Endometrial microvascular endothelial cells (primary cell): ENCODE measurements around the gene KDM4B. TPM values are rescaled to one million over a fixed set of nuclear protein-coding genes. Genes with fewer than 3 reads are reported as not detected.

Experiments used
- in situ Hi-C: cut with HindIII; loops from 2 replicates; pipeline ENCODE4 v1.10.0; 2017; ENCODE audit warnings: low sequenced_read_pairs, low pct_unique_long_range_greater_than_20kb; ENCODE audit errors: inconsistent ontology term
- total RNA-seq: library from RNA; depleted of rRNA; stranded (reverse); fragments of >200 nt; gene quantifications from one replicate; pipeline ENCODE4 v1.2.3, GENCODE V29; 2015; ENCODE audit errors: inconsistent ontology term

Gene KDM4B
- total RNA-seq, 1 donor from 2014 or later, result 12.5 TPM

DNA sequence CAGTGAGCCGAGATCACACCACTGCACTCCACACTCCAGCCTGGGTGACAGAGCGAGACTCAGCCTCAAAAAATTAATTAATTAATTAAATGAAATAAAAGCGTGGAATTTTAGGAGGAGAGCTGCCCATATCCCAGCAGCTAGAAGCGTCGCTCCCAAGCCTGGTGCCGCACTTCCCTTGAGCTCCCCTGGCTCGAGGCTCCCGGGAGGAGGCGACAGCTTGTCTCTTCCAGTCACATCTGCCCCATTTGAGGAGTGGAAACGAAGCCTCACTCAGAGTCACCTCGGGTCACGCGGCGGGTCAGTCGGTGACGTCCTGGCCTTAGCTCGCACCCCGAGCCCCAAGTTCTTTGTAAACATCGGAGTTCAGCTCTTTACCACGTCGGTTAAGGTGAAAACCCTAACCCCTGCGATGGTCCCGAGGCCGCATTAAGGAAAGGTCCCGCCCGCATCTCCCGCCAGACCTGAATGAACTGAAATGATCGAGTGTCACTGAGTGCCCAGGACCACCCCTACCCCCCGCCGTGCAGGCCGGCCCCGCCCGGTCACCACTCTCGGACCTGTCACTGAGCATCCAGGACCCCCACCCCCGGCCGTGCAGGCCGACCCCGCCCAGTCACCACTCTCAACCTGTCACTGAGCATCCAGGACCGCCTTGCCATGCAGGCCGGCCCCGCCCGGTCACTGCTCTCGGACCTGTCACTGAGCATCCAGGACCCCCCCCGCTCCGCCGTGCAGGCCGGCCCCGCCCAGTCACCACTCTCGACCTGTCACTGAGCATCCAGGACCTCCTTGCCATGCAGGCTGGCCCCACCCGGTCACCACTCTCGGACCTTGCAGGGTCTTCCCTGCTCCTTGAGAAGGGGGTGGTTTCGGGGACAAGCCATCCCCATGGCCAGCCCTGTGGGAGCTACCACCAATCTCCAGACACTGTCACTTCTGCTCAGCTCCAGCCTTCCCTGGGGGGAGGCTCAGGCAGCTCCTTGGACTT, 176.9 kb downstream of the KDM4B start:
- in situ Hi-C loops, result no loop called here

DNA sequence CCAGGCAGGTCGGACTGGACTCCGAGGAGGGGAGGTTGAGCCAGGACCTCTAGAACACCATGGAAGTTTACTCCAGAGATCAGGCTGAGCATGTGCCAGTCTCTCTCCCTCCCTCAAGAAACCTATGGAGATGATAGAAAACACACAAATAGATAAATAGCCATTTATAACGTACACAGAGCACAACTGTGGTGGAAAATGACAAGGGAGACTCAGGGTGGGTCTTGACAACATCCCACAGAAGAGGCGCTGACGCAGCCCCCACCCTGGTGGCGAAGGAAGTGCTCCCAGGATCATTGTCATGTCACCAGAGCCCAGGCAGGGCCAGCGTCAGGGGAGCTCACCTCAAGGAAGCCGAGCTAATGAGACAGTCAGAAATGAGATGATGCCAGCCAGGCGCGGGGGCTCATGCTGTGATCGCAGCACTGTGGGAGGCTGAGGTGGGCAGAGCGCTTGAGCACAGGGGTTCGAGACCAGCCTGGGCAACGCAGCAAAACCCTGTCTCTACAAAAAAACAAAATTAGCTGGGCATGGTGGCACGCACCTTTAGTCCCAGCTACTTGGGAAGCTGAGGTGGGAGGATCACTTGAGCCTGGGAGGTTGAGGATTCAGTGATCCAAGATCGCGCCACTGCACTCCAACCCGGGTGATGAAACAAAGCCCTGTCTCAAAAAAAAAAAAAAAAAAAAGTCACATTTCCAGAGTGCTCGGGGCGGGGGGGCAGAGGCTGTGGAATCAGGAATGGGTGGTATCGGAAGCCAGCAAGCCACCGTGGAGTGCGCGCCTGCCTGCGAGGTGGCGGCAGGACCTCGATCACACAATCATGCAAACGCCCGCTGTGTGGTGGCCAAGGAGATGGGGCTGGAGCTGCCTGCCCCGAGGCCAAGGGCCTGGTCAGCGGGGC, 178.4 kb downstream of the KDM4B start:
- in situ Hi-C loops, result no loop called here

- in situ Hi-C loops, result no loop called here
These were observed 179.3 kb downstream of the KDM4B start for GRCh38 chr19:5147978-5148793.

GRCh38 chr19:5148794-5149190, 179.9 kb downstream of the KDM4B start:
- in situ Hi-C loops, result no loop called here

- in situ Hi-C loops, result no loop called here
These were observed 180.6 kb downstream of the KDM4B start for GRCh38 chr19:5149508-5149907.

GRCh38 chr19:5149932-5150901, 181.3 kb downstream of the KDM4B start:
- in situ Hi-C loops, result no loop called here

- in situ Hi-C loops, result no loop called here
These were observed 182.2 kb downstream of the KDM4B start for GRCh38 chr19:5150902-5151741.

DNA sequence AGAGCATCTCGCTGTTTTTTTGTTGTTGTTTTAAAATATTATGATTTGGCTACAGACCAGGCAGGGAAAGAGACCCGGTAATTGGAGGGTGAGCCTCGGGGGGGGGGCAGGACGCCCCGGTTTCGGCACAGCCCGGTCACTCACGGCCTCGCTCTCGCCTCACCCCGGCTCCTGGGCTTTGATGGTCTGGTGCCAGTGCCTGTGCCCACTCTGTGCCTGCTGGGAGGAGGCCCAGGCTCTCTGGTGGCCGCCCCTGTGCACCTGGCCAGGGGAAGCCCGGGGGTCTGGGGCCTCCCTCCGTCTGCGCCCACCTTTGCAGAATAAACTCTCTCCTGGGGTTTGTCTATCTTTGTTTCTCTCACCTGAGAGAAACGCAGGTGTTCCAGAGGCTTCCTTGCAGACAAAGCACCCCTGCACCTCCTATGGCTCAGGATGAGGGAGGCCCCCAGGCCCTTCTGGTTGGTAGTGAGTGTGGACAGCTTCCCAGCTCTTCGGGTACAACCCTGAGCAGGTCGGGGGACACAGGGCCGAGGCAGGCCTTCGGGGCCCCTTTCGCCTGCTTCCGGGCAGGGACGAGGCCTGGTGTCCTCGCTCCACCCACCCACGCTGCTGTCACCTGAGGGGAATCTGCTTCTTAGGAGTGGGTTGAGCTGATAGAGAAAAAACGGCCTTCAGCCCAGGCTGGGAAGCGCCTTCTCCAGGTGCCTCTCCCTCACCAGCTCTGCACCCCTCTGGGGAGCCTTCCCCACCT, 183.3 kb downstream of the KDM4B start:
- in situ Hi-C loops, result no loop called here

DNA sequence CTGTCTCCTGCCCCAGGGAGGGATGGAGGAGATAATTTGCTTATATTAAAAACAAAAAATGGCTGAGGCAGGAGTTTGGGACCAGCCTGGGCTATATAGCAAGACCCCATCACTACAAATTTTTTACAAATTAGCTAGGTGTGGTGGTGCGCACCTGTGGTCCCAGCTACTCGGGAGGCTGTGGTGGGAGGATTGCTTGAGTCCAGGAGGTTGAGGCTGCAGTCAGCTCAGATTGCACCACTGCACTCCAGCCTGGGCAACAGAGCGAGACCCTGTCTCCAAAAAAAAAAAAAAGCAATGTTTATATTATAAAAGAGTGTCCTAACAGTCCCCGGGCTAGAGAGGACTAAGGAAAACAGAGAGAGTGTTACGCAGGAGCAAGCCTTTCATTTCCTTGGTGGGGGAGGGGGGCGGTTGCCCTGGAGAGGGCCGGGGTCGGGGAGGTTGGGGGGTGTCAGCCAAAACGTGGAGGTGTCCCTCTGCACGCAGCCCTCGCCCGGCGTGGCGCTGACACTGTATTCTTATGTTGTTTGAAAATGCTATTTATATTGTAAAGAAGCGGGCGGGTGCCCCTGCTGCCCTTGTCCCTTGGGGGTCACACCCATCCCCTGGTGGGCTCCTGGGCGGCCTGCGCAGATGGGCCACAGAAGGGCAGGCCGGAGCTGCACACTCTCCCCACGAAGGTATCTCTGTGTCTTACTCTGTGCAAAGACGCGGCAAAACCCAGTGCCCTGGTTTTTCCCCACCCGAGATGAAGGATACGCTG, 184.0 kb downstream of the KDM4B start:
- in situ Hi-C loops, result no loop called here

- in situ Hi-C loops, result no loop called here
These were observed 184.8 kb downstream of the KDM4B start for GRCh38 chr19:5153601-5154128.

DNA sequence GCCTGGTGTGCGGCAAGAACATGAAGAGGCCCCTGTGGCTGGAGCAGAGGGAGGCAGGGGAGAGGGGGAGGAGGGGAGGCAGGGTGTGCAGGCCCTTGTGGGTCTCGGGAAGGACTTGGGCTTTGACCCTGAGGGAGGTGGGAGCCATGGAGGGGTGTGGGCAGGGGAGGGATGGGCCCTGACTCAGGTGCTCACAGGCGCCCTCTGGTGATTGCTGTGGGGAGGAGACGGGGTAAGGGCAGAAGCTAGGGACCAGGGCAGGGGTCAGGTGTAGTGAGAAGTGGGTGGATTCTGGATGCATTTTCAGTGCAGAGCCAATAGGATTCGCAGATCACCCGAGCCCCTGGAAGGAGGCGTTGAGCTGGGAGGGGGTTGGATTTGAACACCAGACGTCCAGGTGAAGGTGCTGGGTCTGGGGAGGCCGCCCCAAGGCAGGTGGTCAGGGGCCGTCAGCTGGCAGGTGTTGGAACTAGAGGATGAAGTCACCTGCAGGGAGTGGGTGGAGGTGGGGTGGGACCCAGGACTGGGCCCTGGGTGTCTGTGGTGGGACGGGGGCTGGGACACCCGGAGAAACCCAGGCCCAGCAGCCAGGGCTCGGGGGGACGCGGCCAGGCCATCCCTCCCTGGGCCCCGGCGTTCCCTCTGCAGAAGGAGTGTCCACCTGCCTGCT, 185.4 kb downstream of the KDM4B start:
- in situ Hi-C loops, result no loop called here

DNA sequence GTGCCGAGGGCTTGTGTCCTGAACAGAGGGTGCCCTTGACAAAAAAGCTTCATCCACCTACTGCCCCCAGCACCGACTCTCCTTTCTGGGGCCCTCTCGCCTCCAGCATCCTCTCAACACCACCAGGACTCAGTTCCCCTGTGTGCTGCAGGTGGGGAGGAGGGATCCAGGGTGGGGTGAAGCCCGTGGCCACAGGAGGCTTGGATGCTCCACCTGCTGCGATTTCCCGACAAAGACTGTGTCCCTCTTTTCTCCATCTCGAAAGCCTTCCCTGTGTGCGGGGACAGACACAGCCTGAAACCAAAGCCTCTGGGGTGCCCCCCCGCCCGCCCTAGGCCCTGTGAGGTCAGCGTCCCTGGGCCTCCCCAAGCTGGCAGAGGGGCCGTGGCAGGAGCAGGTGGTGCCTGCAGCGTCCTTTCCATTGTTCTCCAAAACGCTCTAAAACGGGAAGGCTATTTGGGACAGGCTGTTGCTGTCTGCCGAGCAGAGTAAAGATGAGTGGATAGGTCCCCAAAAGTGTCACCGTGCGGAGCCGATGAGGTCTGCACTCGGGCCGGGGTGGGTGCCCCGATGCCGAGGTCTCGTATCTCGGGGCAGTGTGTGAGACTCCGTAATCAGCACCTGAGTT, 186.0 kb downstream of the KDM4B start:
- in situ Hi-C loops, result no loop called here

GRCh38 chr19:5155586-5156210, 186.8 kb downstream of the KDM4B start:
- in situ Hi-C loops, result no loop called here
